HepG2 (cell line): ENCODE results near the gene SMIM14. TPM values are rescaled to one million over a fixed set of nuclear protein-coding genes. Genes with fewer than 3 reads are reported as not detected.

Source experiments
- BATF2 ChIP-seq: sonication (generic); formaldehyde crosslinking; IDR thresholded peaks from 2 replicates; pipeline ENCODE4 v1.8.0; 2022; ENCODE audit warnings: mild to moderate bottlenecking, missing genetic modification reagents, moderate library complexity
- BCL3 ChIP-seq: sonication (generic); formaldehyde crosslinking; IDR thresholded peaks from 2 replicates; pipeline ENCODE4 v1.5.1; 2020; ENCODE audit warnings: mild to moderate bottlenecking, missing genetic modification reagents, moderate library complexity
- FIP1L1 ChIP-seq: fragments of 200-400 bp; formaldehyde crosslinking; IDR thresholded peaks from 2 replicates; pipeline ENCODE4 v1.6.1; 2018; ENCODE audit warnings: low read depth, mild to moderate bottlenecking, low read length, moderate library complexity, borderline replicate concordance; ENCODE audit not compliant: insufficient read depth
- HMG20A ChIP-seq: IDR thresholded peaks from 2 replicates; pipeline ENCODE4 v1.6.1; 2016; ENCODE audit warnings: borderline replicate concordance
- HNRNPL ChIP-seq: fragments of 200-400 bp; formaldehyde crosslinking; IDR thresholded peaks from 2 replicates; pipeline ENCODE4 v1.6.1; 2017; ENCODE audit warnings: mild to moderate bottlenecking, low read depth, low read length
- IRF2 ChIP-seq: IDR thresholded peaks from 2 replicates; pipeline ENCODE4 v1.6.1; 2018; ENCODE audit warnings: missing genetic modification reagents, missing compliant biosample characterization
- MAF1 ChIP-seq: sonication (generic); formaldehyde crosslinking; IDR thresholded peaks from 2 replicates; pipeline ENCODE4 v1.5.0; 2020; ENCODE audit warnings: missing genetic modification reagents, borderline replicate concordance
- MYC ChIP-seq: sonication (generic); formaldehyde crosslinking; IDR thresholded peaks from 2 replicates; pipeline ENCODE4 v1.9.0; 2021; ENCODE audit warnings: missing genetic modification reagents, borderline replicate concordance
- NFRKB ChIP-seq: fragments of 450-650 bp; IDR thresholded peaks from 2 replicates; pipeline ENCODE4 v1.6.1; 2017
- PBX2 ChIP-seq: IDR thresholded peaks from 2 replicates; pipeline ENCODE4 v1.6.1; 2016; ENCODE audit warnings: control low read depth
- SIN3A ChIP-seq: IDR thresholded peaks from 2 replicates; pipeline ENCODE4 v1.6.1; 2011; ENCODE audit warnings: low read depth, mild to moderate bottlenecking, control low read depth, low read length, borderline replicate concordance
- ZNF576 ChIP-seq: sonication (generic); formaldehyde crosslinking; IDR thresholded peaks from 2 replicates; pipeline ENCODE4 v1.4.0; 2020; ENCODE audit warnings: mild to moderate bottlenecking, missing genetic modification reagents
- ZNF644 ChIP-seq: IDR thresholded peaks from 2 replicates; pipeline ENCODE4 v1.6.1; 2016; ENCODE audit warnings: low read depth
- ZSCAN31 ChIP-seq: sonication (generic); formaldehyde crosslinking; IDR thresholded peaks from 2 replicates; pipeline ENCODE4 v1.5.0; 2020; ENCODE audit warnings: low read depth, mild to moderate bottlenecking, missing genetic modification reagents
- polyA plus RNA-seq, 8 experiments: library from polyadenylated mRNA; depleted of rRNA in 3 of 8; stranded (reverse) in 7 of 8; unstranded in 1 of 8; fragments of >200 nt; fragmentation: Illumina TruSeq in 4 of 8; extraction: Trizol in 4 of 8; gene quantifications; 2 replicates each; pipeline versions ENCODE4 v1.2.1 to v1.2.3, GENCODE V29; 2011 to 2016; ENCODE audit warnings: low read depth in 4 of 8, missing spikeins in 1 of 8, mixed read lengths in 1 of 8; ENCODE audit not compliant: insufficient read depth in 1 of 8
- total RNA-seq, 5 experiments: library from RNA; depleted of rRNA; stranded (reverse); fragments of >200 nt; fragmentation: Illumina TruSeq; extraction: Trizol; gene quantifications; 2 replicates each; pipeline ENCODE4 v1.2.3, GENCODE V29; 2016; ENCODE audit warnings: low read depth in 1 of 5
- TF ChIP-seq, protein P1 (sequence below): sonication (generic); formaldehyde crosslinking; IDR thresholded peaks from 2 replicates; pipeline ENCODE4 v1.8.0; 2022; ENCODE audit warnings: missing genetic modification reagents, mild to moderate bottlenecking, moderate library complexity, borderline replicate concordance
- TF ChIP-seq, protein P2 (sequence below): sonication (generic); formaldehyde crosslinking; IDR thresholded peaks from 2 replicates; pipeline ENCODE4 v1.5.0; 2020; ENCODE audit warnings: mild to moderate bottlenecking, missing genetic modification reagents
- TF ChIP-seq, protein P3 (sequence below): fragments of 450-650 bp; IDR thresholded peaks from 2 replicates; pipeline ENCODE4 v1.6.1; 2017; ENCODE audit warnings: mild to moderate bottlenecking

SMIM14 gene
- total and polyA plus RNA-seq, 2 of the 13 experiments (the other 11 are each of a cell fraction or from before 2014, with no cell fraction given), result 16.3 to 28.1 TPM

DNA sequence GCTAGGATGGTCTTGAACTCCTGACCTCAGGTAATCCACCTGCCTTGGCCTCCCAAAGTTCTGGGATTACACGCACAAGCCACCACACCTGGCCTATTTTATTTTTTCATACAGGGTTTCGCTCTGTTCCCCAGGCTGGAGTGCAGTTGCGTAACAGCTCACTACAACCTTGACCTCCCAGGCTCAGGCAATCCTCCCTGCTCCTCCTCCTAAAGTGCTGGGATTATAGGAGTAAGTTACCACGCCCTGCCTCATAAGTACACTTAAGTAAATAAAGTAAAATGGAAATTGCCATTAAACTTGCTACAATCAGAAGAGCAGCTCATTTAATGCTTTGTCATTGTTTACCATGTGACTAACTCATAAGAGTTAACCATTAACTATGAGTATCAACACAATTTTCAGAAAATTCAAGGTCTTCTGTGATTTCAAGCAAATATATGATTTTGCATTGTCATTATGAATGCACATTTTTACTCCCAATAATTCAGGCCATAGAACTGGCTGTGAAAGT, 123.7 kb downstream of the SMIM14 start (continued):
- TF ChIP-seq PBX2 (CRISPR knock-in tag) (no peak), ZNF644 (CRISPR knock-in tag) (no peak; the same call in 1 of the 2 replicates), MYC (CRISPR knock-in tag) (peak; percentile 46; the same call in 1 of the 2 replicates), ZSCAN31 (CRISPR knock-in tag) (peak; percentile 82), SIN3A (peak; percentile 49; the same call in 1 of the 2 replicates), BATF2 (no peak), FIP1L1 (no peak), ZNF576 (CRISPR knock-in tag) (no peak), NFRKB (no peak), MAF1 (CRISPR knock-in tag) (peak; percentile 55; the same call in 1 of the 2 replicates), HMG20A (peak; percentile 96), BCL3 (no peak), IRF2 (CRISPR knock-in tag) (peak; percentile 92), HNRNPL (no peak)
- TF ChIP-seq, protein P1, sequence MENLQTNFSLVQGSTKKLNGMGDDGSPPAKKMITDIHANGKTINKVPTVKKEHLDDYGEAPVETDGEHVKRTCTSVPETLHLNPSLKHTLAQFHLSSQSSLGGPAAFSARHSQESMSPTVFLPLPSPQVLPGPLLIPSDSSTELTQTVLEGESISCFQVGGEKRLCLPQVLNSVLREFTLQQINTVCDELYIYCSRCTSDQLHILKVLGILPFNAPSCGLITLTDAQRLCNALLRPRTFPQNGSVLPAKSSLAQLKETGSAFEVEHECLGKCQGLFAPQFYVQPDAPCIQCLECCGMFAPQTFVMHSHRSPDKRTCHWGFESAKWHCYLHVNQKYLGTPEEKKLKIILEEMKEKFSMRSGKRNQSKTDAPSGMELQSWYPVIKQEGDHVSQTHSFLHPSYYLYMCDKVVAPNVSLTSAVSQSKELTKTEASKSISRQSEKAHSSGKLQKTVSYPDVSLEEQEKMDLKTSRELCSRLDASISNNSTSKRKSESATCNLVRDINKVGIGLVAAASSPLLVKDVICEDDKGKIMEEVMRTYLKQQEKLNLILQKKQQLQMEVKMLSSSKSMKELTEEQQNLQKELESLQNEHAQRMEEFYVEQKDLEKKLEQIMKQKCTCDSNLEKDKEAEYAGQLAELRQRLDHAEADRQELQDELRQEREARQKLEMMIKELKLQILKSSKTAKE (CRISPR knock-in tag), result peak; percentile 83; the same call in 1 of the 2 replicates
- TF ChIP-seq, protein P2, sequence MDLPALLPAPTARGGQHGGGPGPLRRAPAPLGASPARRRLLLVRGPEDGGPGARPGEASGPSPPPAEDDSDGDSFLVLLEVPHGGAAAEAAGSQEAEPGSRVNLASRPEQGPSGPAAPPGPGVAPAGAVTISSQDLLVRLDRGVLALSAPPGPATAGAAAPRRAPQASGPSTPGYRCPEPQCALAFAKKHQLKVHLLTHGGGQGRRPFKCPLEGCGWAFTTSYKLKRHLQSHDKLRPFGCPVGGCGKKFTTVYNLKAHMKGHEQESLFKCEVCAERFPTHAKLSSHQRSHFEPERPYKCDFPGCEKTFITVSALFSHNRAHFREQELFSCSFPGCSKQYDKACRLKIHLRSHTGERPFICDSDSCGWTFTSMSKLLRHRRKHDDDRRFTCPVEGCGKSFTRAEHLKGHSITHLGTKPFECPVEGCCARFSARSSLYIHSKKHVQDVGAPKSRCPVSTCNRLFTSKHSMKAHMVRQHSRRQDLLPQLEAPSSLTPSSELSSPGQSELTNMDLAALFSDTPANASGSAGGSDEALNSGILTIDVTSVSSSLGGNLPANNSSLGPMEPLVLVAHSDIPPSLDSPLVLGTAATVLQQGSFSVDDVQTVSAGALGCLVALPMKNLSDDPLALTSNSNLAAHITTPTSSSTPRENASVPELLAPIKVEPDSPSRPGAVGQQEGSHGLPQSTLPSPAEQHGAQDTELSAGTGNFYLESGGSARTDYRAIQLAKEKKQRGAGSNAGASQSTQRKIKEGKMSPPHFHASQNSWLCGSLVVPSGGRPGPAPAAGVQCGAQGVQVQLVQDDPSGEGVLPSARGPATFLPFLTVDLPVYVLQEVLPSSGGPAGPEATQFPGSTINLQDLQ (CRISPR knock-in tag), result no peak
- TF ChIP-seq, protein P3, sequence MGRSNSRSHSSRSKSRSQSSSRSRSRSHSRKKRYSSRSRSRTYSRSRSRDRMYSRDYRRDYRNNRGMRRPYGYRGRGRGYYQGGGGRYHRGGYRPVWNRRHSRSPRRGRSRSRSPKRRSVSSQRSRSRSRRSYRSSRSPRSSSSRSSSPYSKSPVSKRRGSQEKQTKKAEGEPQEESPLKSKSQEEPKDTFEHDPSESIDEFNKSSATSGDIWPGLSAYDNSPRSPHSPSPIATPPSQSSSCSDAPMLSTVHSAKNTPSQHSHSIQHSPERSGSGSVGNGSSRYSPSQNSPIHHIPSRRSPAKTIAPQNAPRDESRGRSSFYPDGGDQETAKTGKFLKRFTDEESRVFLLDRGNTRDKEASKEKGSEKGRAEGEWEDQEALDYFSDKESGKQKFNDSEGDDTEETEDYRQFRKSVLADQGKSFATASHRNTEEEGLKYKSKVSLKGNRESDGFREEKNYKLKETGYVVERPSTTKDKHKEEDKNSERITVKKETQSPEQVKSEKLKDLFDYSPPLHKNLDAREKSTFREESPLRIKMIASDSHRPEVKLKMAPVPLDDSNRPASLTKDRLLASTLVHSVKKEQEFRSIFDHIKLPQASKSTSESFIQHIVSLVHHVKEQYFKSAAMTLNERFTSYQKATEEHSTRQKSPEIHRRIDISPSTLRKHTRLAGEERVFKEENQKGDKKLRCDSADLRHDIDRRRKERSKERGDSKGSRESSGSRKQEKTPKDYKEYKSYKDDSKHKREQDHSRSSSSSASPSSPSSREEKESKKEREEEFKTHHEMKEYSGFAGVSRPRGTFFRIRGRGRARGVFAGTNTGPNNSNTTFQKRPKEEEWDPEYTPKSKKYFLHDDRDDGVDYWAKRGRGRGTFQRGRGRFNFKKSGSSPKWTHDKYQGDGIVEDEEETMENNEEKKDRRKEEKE, result no peak
